NK-92 treated with Interleukin-12 subunit alpha and Interleukin-12 subunit beta, amount 100 ng/mL, for 24 hours (cell line): ENCODE measurements around the gene DOK4.
"Not testable (repeated sequence)": the region's sequence is repeated elsewhere in the genome, so short reads cannot be mapped to it uniquely, and the experiment has no call there.

Source experiments
- DNase-seq: peaks from one replicate; lab custom pipeline; 2025; lab: John Stamatoyannopoulos, UW

Gene DOK4

GRCh38 chr16:57446531-57447185 is 39.6 kb downstream of the DOK4 start:
- no peak for DNase-seq

DNA sequence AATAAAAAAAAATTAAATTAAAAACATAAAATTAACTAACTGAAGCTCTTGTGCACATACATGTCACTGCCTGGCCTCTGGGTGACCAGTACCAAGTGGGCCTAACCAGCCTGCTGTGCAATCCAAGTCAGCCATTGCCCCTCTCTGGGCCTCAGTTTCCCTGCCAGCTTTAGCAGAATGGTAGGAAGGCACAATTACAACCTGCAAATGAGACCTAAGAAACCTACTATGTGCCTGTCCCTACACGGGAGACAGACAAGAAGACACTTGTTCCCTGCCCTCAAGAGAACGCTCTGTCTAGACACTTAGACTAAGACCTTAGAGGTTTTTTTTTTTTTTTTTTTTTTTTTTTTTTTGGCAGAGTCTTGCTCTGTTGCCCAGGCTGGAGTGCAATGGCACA is 40.8 kb downstream of the DOK4 start:
- DNase-seq: no peak

DNA sequence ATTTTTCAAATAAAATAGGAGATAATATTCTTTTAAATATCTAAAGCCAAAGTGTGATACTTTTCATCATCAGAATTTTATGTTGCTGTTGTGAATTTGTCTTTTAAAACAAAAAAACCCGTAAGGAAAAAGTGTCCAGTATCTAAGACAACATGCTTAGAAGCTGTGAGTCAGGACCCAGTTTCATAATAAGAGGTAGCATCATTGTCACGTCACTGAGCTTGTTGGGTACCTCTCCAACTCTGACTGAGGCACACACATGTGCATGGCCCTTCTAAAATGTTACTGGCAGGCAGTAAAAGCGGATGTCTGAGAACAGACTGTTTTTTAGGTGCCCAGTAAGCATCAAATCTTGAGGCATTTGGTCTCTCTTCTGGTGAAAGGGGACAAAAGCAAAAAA is 41.6 kb downstream of the DOK4 start:
- no peak for DNase-seq

DNA sequence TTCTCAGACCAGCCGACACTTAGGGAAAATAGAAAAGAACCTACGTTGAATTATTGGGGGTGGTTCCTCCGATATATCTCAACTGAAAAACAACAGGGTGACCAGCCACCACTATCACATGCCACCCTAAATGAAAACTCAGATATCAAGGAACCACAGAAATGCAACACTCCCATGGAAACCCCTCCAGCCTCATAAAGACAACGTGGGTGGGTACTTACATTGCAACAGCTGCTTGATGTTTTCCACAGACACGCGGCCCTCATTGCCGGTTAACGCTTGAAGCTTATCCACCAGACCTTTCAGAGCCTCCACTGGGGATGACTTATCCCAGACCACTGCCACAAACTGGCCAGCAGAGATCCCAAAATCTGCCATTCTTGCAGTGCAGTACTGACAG is 45.7 kb downstream of the DOK4 start:
- DNase-seq: not testable (repeated sequence)

- DNase-seq: not testable (repeated sequence)
Observed at GRCh38 chr16:57439947-57440346, 46.3 kb downstream of the DOK4 start.

DNA sequence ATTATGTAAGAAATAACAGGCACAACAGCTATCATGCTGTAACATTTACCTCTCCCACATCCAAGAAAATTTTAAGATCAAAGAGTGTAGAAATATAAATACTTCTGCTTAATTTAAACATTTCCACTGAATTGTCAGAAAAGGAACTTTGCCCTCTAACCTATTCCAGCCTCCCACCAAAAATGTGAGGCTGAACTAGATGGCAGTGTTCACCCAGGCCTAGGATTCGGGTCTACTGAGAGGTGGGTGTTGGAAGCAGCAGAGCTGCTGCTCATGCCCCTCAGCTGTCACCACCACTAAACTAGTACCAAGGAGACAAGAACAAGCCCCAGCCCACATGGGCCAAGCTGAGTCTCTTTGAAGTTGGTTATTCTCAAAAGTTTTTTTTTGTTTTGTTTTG is 50.5 kb downstream of the DOK4 start:
- DNase-seq: no peak

DNA sequence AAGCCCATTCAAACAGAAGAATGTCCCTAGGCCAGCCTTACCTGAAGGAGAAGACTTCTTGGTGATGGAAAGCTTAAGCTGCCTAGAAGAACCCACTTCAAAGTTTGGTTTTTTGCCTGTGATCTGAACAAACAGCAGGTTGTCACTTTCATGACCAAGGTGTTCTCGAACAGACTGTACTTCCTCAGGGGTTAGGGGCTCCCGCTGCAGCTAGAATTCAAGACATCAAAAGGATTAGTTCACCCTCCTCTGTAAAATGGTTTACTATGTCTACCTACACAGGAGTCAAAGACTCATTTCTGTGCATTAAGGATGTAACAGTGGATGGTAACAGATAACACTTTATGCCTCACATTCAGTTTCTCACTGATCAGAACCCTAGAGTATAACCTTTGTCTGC is 52.3 kb downstream of the DOK4 start:
- DNase-seq: no peak

DNA sequence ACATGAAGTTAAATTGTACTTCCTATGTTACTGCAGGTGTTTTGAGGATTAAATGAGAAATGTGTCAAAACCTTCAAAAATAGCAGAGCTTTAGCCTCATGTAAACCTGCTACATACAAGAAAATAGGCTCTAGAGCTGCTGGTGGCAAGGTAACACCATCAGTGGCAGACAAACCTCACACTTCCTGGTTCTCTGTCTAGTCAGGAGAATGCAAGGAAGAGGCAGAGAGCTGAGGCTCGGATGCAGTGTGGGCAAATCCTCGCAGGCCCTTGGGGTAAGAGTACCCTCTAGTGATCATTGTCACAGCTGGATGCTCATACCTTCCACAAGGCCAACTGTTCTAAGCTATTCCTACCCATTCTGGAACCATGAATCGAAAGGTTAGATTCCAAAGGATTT is 53.3 kb downstream of the DOK4 start:
- no peak for DNase-seq

GRCh38 chr16:57432505-57432904 is 53.8 kb downstream of the DOK4 start:
- DNase-seq: no peak

DNA sequence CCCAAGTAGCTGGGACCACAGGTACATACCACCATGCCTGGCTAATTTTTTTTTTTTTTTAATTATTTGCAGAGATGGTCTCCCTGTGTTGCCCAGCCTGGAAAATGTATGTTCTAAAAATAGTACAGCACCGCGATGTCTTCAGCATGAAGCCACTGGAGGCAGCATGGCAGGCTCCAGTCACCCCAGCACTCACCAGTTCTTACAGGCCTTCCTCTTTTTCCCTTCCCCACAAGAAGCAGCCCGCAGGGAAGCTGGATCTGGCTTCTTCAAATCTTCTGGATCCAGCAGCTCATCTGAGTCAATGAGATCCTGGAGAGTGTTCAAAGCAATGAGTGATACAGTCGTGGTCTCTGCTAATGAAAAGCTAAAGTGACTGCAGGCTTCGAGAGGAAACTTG is 55.3 kb downstream of the DOK4 start:
- DNase-seq: no peak

DNA sequence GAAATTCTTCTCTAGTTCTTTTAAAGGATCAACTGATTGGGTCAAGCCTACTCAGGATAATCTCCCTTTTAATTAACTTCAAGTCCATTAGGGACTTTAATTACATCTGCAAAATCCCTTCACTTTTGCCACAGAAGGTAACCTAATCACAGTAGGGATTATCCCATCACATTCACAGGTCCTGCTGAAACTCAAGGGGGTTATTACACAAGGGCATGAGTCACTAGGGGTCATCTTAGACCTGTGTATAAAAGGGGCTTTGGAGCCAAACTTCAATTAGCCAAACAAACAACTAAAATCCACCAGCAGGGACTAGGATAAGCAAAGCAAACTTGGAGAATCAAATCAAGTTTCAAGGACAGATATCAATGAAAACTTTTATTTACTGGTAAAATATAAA is 58.5 kb downstream of the DOK4 start:
- DNase-seq: no peak

DNA sequence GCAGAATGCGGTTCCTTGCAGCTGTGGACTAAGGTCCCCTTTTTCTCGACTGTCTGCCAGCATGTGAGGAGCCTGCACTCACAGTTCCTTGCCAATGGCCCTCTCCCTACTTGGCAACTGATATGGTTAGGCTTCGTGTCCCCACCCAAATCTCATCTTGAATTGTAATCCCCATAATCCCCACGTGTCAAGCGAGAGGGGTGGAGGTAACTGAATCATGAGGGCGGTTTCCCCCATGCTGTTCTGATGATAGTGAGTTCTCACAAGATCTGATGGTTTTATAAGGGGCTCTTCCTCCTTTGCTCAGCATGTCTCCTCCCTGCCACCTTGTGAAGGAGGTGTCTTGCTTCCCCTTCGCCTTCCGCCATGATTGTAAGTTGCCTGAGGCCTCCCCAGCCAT is 59.0 kb downstream of the DOK4 start:
- no peak for DNase-seq

DNA sequence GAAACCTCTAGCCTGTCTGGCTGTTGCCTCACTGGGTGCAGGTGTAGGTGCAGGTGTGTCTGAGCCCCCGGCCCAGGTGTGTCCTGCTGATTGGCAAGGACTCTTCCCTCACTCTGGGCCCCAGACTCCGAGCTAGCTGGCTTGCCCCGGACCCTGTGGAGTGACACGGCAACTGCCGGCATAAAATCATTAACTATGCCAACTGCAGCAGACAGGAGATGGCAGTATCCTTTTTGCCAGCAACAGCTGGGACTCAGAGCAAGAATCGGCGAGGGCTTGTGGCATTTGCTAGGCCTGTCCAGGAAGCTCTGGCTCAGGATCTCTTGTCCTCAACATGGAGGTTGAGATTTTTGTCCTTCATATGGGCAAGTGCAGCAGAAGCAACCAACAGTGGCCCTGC is 59.9 kb downstream of the DOK4 start:
- DNase-seq: no peak

- DNase-seq: no peak
Observed at GRCh38 chr16:57424583-57424982, 61.7 kb downstream of the DOK4 start.

DNA sequence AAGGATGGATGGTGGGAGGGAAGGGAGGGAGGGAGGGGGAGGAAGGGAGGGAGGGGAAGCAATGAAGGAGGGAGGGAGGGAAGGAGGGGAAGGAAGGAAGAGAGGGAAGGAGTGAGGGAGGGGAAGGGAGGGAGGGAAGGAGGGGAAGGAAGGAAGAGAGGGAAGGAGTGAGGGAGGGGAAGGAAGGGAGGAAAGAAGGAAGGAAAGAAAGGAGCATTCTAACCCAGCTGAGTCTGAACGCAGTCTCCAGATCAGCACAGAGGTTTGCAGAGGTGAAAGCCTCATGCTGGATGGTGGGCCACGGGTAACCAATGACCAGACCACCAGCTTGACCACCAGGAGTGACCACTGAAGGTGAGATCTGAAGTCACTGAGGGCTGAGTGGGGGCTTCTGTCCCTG is 63.1 kb downstream of the DOK4 start:
- DNase-seq: no peak

GRCh38 chr16:57422026-57422944 is 64.0 kb downstream of the DOK4 start:
- DNase-seq: no peak
